Lung (tissue), 12 donors: ENCODE data around the gene STIM2. TPM values are rescaled to one million over a fixed set of nuclear protein-coding genes. Genes with fewer than 3 reads are reported as not detected.

Experiments
- ATAC-seq: fragments of 200-7000 bp; cut with Tn5 transposase; one replicate; pipeline ENCODE4 v1.9.1; 2020; ENCODE audit warnings: moderate number of reproducible peaks; ENCODE audit not compliant: insufficient read depth, low FRiP score
- DNase-seq, 3 donors: peaks; one replicate each; pipeline ENCODE4 v3.0.0-alpha.2; 2013 to 2017
- H3K27ac ChIP-seq, 2 donors: one replicate each; pipeline ENCODE4 v1.5.1; 2013; ENCODE audit warnings: mild to moderate bottlenecking in 2 of 2, moderate library complexity in 2 of 2, control low read depth in 1 of 2, inconsistent platforms in 1 of 2, low read depth in 1 of 2, low read length in 1 of 2
- H3K27me3 ChIP-seq, 3 donors: one replicate each; pipeline ENCODE4 v1.5.1; 2013; ENCODE audit warnings: low read length in 2 of 3; ENCODE audit not compliant: control insufficient read depth in 3 of 3, insufficient read depth in 3 of 3
- H3K36me3 ChIP-seq, 4 donors: one replicate each; pipeline ENCODE4 v1.5.1; 2013; ENCODE audit warnings: low read length in 4 of 4, mild to moderate bottlenecking in 1 of 4, moderate library complexity in 1 of 4; ENCODE audit not compliant: control insufficient read depth in 4 of 4, insufficient read depth in 4 of 4
- H3K4me1 ChIP-seq, 5 donors: one replicate each; pipeline ENCODE4 v1.5.1; 2013; ENCODE audit warnings: low read length in 5 of 5, mild to moderate bottlenecking in 2 of 5, moderate library complexity in 1 of 5; ENCODE audit not compliant: control insufficient read depth in 5 of 5, insufficient read depth in 5 of 5
- H3K4me3 ChIP-seq: one replicate; pipeline ENCODE4 v1.5.1; 2013; ENCODE audit warnings: mild to moderate bottlenecking, control low read depth, moderate library complexity
- H3K9ac ChIP-seq, 2 donors: one replicate each; pipeline ENCODE4 v1.5.1; 2013; ENCODE audit warnings: low read length in 2 of 2, control low read depth in 1 of 2; ENCODE audit not compliant: insufficient read depth in 1 of 2
- H3K9me3 ChIP-seq, 4 donors: one replicate each; pipeline ENCODE4 v1.5.1; 2013; ENCODE audit warnings: low read length in 3 of 4, mild to moderate bottlenecking in 1 of 4, moderate library complexity in 1 of 4; ENCODE audit not compliant: control insufficient read depth in 4 of 4, insufficient read depth in 3 of 4
- WGBS, 2 donors: extraction: QIAGEN DNeasy Blood & Tissue Kit; methylation state at CpG; one replicate each; pipeline ENCODE4 v1.1.7; 2013; 5-methylcytosine and 5-hydroxymethylcytosine counted together
- polyA plus RNA-seq, 2 donors: library from polyadenylated mRNA; stranded (reverse); fragments of 200-250 nt; gene quantifications; one replicate each; pipeline ENCODE4 v1.2.1, GENCODE V29; 2013
- total RNA-seq, 2 donors: library from RNA; depleted of rRNA in 1 of 2; stranded (reverse); fragments of >200 nt in 1 of 2; gene quantifications; one replicate each; pipeline ENCODE4 v1.2.1, GENCODE V29; 2014 to 2021
- TF ChIP-seq, protein P1 (sequence below): IDR thresholded peaks from 2 replicates; pipeline ENCODE4 v1.5.1; 2012; ENCODE audit warnings: mild to moderate bottlenecking; ENCODE audit errors: control extremely low read depth, extremely low read depth
- donor health status: control.
- donor health status: control.
- donor health status: Bipolar disorder and iron deficiency.
- donor health status: healthy.
- donor health status: DM: yes; HTN: yes; CAD: no.

The STIM2 gene
- total and polyA plus RNA-seq, 4 donors = 12.7 to 35.5 (median 25.9) TPM

- DNase-seq (no peak), ATAC-seq (no peak)
- H3K36me3 ChIP-seq = peaks cover 0 to 9% (median 8%) of the 10 kb centered on the region in 4 donors
- no peak overlapping the region for H3K9ac ChIP-seq
- WGBS, 2 donors = 92 to 94% methylated on average over 3 of the region's 3 CpGs
- H3K27me3 ChIP-seq = no peaks in the 10 kb centered on the region
- H3K4me3 ChIP-seq = no peak overlapping the region
- H3K27ac ChIP-seq = no peak overlapping the region
- TF ChIP-seq, protein P1, sequence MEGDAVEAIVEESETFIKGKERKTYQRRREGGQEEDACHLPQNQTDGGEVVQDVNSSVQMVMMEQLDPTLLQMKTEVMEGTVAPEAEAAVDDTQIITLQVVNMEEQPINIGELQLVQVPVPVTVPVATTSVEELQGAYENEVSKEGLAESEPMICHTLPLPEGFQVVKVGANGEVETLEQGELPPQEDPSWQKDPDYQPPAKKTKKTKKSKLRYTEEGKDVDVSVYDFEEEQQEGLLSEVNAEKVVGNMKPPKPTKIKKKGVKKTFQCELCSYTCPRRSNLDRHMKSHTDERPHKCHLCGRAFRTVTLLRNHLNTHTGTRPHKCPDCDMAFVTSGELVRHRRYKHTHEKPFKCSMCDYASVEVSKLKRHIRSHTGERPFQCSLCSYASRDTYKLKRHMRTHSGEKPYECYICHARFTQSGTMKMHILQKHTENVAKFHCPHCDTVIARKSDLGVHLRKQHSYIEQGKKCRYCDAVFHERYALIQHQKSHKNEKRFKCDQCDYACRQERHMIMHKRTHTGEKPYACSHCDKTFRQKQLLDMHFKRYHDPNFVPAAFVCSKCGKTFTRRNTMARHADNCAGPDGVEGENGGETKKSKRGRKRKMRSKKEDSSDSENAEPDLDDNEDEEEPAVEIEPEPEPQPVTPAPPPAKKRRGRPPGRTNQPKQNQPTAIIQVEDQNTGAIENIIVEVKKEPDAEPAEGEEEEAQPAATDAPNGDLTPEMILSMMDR = no peak
- no peaks in the 10 kb centered on the region for H3K4me1 ChIP-seq
- H3K9me3 ChIP-seq = peaks cover 0 to 2% (median 0%) of the 10 kb centered on the region in 4 donors
Observed at GRCh38 chr4:27016551-27016950, 155.9 kb downstream of the STIM2 start.

DNA sequence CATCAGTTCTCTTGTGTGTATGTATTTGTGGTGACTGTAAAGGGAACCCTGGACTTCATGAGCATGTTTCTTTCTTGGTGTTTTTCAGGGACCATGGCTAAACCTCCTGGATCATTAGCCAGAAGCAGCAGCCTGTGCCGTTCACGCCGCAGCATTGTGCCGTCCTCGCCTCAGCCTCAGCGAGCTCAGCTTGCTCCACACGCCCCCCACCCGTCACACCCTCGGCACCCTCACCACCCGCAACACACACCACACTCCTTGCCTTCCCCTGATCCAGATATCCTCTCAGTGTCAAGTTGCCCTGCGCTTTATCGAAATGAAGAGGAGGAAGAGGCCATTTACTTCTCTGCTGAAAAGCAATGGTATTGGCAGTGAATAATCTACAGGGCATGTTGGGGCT lies 157.0 kb downstream of the STIM2 start:
- ATAC-seq (no peak), DNase-seq (no peak)
- 97 to 98% methylated on average over 12 of the region's 12 CpGs for WGBS, 2 donors

GRCh38 chr4:27018076-27018475 lies 157.4 kb downstream of the STIM2 start:
- WGBS, 2 donors = 68 to 83% methylated on average over 5 of the region's 5 CpGs
- ATAC-seq (no peak), DNase-seq (no peak)
- Histone ChIP-seq H3K4me3 (no peak overlapping the region), H3K27ac (no peak overlapping the region), H3K4me1 (no peaks in the 10 kb centered on the region), H3K9me3 (peaks cover 0 to 2% (median 0%) of the 10 kb centered on the region in 4 donors), H3K9ac (no peak overlapping the region), H3K36me3 (peaks cover 4 to 16% (median 13%) of the 10 kb centered on the region in 4 donors), H3K27me3 (no peaks in the 10 kb centered on the region)
- TF ChIP-seq, protein P1 = no peak

More for the DNA sequence above, 157.0 kb downstream of the STIM2 start:
- no peak overlapping the region for H3K27ac ChIP-seq
- H3K27me3 ChIP-seq = no peaks in the 10 kb centered on the region
- no peak overlapping the region for H3K4me3 ChIP-seq
- TF ChIP-seq, protein P1 = no peak
- H3K9ac ChIP-seq = no peak overlapping the region
- H3K9me3 ChIP-seq = peaks cover 0 to 2% (median 0%) of the 10 kb centered on the region in 4 donors
- H3K4me1 ChIP-seq = no peaks in the 10 kb centered on the region
- peaks cover 1 to 13% (median 9%) of the 10 kb centered on the region in 4 donors for H3K36me3 ChIP-seq

- no peak for DNase-seq
- Histone ChIP-seq H3K36me3 (peaks cover 4 to 20% (median 13%) of the 10 kb centered on the region in 4 donors), H3K4me1 (peaks cover 0 to 3% (median 0%) of the 10 kb centered on the region in 5 donors), H3K9ac (no peak overlapping the region), H3K4me3 (no peak overlapping the region), H3K9me3 (peaks cover 0 to 2% (median 0%) of the 10 kb centered on the region in 4 donors), H3K27ac (no peak overlapping the region), H3K27me3 (no peaks in the 10 kb centered on the region)
- ATAC-seq = no peak
- WGBS, 2 donors = 98 to 100% methylated on average over 1 of the region's 1 CpG
- TF ChIP-seq, protein P1 = no peak
Observed at GRCh38 chr4:27018910-27019309, 158.3 kb downstream of the STIM2 start.
